ENCODE data around the gene MTRF1. TPM values are rescaled to one million over a fixed set of nuclear protein-coding genes. Genes with fewer than 3 reads are reported as not detected.

Gene MTRF1
- 10 to 100 TPM; 11.3 to 11.9 TPM for total RNA-seq
- polyA plus RNA-seq (ENCODE audit: insufficient read length in 6 of 6): 10 to 100 TPM; 19.2 to 26.9 (median 22.3) TPM
- long read RNA-seq, donor 1, partial matches to known transcripts: 0 of 2 reads
- long read RNA-seq, donor 1, other reads (novel, unspliced or antisense): 0 of 2 reads
- long read RNA-seq, donor 2, partial matches to known transcripts: 0 of 2 reads
- long read RNA-seq, donor 2, other reads (novel, unspliced or antisense): 0 of 2 reads
- long read RNA-seq, donor 3, partial matches to known transcripts: 0 of 1 reads
- long read RNA-seq, donor 3, other reads (novel, unspliced or antisense): 0 of 1 reads
- long read RNA-seq, donor 4, partial matches to known transcripts: 1 of 4 reads
- long read RNA-seq, donor 4, other reads (novel, unspliced or antisense): 3 of 4 reads
- long read RNA-seq, donor 5, partial matches to known transcripts: 0 of 1 reads
- long read RNA-seq, donor 5, other reads (novel, unspliced or antisense): 0 of 1 reads
- long read RNA-seq, donor 6, partial matches to known transcripts: 0 of 3 reads
- long read RNA-seq, donor 6, other reads (novel, unspliced or antisense): 0 of 3 reads
- long read RNA-seq, donor 7, partial matches to known transcripts: 0 of 3 reads
- long read RNA-seq, donor 7, other reads (novel, unspliced or antisense): 0 of 3 reads
- long read RNA-seq, donor 8, partial matches to known transcripts: 0 of 2 reads
- long read RNA-seq, donor 8, other reads (novel, unspliced or antisense): 0 of 2 reads
- long read RNA-seq, donor 9: 0 reads
- long read RNA-seq, donor 10, partial matches to known transcripts: 0 of 1 reads
- long read RNA-seq, donor 10, other reads (novel, unspliced or antisense): 1 of 1 reads
- long read RNA-seq, donor 11, partial matches to known transcripts: 0 of 1 reads
- long read RNA-seq, donor 11, other reads (novel, unspliced or antisense): 0 of 1 reads
- long read RNA-seq, donor 12, partial matches to known transcripts: 0 of 2 reads
- long read RNA-seq, donor 12, other reads (novel, unspliced or antisense): 0 of 2 reads

- Histone ChIP-seq H3K4me1 (peaks cover 0 to 8% of the 10 kb centered on the region in 2 donors), H3K27me3 (no peaks in the 10 kb centered on the region), H3K4me3 (peak within 1 kb of the TSS; percentile 53 to 67), H3K9me3 (peaks cover 0 to 11% of the 10 kb centered on the region in 2 donors), H3K27ac (peak within 1 kb of the TSS; percentile 68 to 87), H3K36me3 (peaks cover 0 to 9% of the 10 kb centered on the region in 2 donors)
- TF ChIP-seq, protein P1, sequence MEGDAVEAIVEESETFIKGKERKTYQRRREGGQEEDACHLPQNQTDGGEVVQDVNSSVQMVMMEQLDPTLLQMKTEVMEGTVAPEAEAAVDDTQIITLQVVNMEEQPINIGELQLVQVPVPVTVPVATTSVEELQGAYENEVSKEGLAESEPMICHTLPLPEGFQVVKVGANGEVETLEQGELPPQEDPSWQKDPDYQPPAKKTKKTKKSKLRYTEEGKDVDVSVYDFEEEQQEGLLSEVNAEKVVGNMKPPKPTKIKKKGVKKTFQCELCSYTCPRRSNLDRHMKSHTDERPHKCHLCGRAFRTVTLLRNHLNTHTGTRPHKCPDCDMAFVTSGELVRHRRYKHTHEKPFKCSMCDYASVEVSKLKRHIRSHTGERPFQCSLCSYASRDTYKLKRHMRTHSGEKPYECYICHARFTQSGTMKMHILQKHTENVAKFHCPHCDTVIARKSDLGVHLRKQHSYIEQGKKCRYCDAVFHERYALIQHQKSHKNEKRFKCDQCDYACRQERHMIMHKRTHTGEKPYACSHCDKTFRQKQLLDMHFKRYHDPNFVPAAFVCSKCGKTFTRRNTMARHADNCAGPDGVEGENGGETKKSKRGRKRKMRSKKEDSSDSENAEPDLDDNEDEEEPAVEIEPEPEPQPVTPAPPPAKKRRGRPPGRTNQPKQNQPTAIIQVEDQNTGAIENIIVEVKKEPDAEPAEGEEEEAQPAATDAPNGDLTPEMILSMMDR (IDR thresholded peaks at IDR 0.05): no peak
- DNase-seq (peak; percentile 82 to 91 (median 86)), ATAC-seq (peak; percentile 97)
- intact Hi-C loops (cut with DNase I): no loop called here
Measured at GRCh38 chr13:41263261-41263971, at the start of gene MTRF1. MTRF1 (minus strand) TSS chr13:41263576; CDS start chr13:41260907, 2,669 bp downstream.

DNA sequence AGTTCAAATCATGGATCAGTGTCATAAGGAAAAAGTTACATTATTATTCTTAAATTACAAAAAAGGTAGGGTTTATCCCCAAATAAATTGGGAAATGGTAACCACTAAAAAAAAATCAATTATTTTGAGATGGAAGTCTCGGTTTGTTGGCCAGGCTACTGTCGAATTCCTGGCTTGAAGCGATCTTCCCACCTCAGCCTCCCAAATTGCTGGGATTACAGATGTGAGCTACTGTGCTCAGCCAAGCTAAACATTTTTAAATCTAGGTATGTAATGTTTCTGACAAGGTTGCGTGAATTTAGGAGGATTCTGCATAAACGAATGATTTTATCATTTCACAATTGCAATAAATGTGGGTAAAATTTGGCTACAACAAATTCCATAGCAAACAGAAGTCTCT is 49.7 kb upstream of the MTRF1 start:
- Histone ChIP-seq H3K36me3 (no peaks in the 10 kb centered on the region), H3K27me3 (no peaks in the 10 kb centered on the region), H3K27ac (no peak overlapping the region), H3K4me3 (peak overlapping the region; percentile 66 to 100), H3K4me1 (peaks cover 13 to 53% of the 10 kb centered on the region in 2 donors), H3K9me3 (no peaks in the 10 kb centered on the region)
- ATAC-seq: no peak
- intact Hi-C loops (cut with DNase I): no loop called here
- DNase-seq: no peak
- TF ChIP-seq, protein P1 (IDR thresholded peaks at IDR 0.05): no peak

- peak; percentile 30 for ATAC-seq
- intact Hi-C loops (cut with DNase I): no loop called here
- peak in 2 of 4 donors; percentile 54 to 58 for DNase-seq
- Histone ChIP-seq H3K9me3 (no peaks in the 10 kb centered on the region), H3K4me1 (peaks cover 13 to 50% of the 10 kb centered on the region in 2 donors), H3K27ac (peak overlapping the region; percentile 96 to 97), H3K27me3 (no peaks in the 10 kb centered on the region), H3K4me3 (peak overlapping the region; percentile 66 to 100), H3K36me3 (no peaks in the 10 kb centered on the region)
- TF ChIP-seq, protein P1 (IDR thresholded peaks at IDR 0.05): no peak
Measured at GRCh38 chr13:41312176-41312500, 48.8 kb upstream of the MTRF1 start.

- ATAC-seq (peak; percentile 85), DNase-seq (peak; percentile 34 to 90 (median 54))
- Histone ChIP-seq H3K4me1 (peaks cover 13 to 46% of the 10 kb centered on the region in 2 donors), H3K27ac (peak overlapping the region; percentile 96 to 97), H3K4me3 (peak overlapping the region; percentile 66 to 100), H3K27me3 (no peaks in the 10 kb centered on the region), H3K9me3 (no peaks in the 10 kb centered on the region), H3K36me3 (no peaks in the 10 kb centered on the region)
- TF ChIP-seq, protein P1 (IDR thresholded peaks at IDR 0.05): peak in 1 of 2 donors; percentile 21
- intact Hi-C loops (cut with DNase I): no loop called here
Measured at GRCh38 chr13:41311406-41312175, 48.2 kb upstream of the MTRF1 start.
